ENCODE measurements around the gene CLDN34.

CLDN34 gene

GRCh38 chrX:10017872-10018271 lies 50.7 kb downstream of the CLDN34 start:
- H3K4me3 ChIP-seq (ENCODE audit: low read depth, low read length) = 0 out of 2 replicates have a peak overlapping the region, but pooled peaks have one; percentile 62
- DNase-seq (ENCODE audit: low read depth, low spot score) = no peak
- POLR2A ChIA-PET = no interaction called here
- CTCF ChIA-PET = interaction anchor here (1.4 to 3.7 kb wide), 4 partner anchors 13 to 132 kb away, joined by 3 to 21 read pairs (median 6); no protein-coding TSS in a partner anchor
- no peak for TF ChIP-seq CTCF (IDR thresholded peaks at IDR 0.05; ENCODE audit: insufficient read depth, low read length, missing control alignments)

Measured in AG04449 (cell line).